ENCODE measurements around the gene EFEMP1. TPM values are rescaled to one million over a fixed set of nuclear protein-coding genes. Genes with fewer than 3 reads are reported as not detected.

The EFEMP1 gene
- total and polyA plus RNA-seq, 4 donors: 551 to 3,298 (median 891) TPM

- Histone ChIP-seq H3K9me3 (ENCODE audit: control insufficient read depth, low read length) (no peaks in the 10 kb centered on the region), H3K4me1 (ENCODE audit: control insufficient read depth in 1 of 2, insufficient read depth in 2 of 2, low read length in 2 of 2) (no peaks in the 10 kb centered on the region), H3K4me3 (ENCODE audit: low read length in 2 of 2) (no peak overlapping the region), H3K27ac (ENCODE audit: low read depth in 1 of 2, low read length in 2 of 2) (no peak overlapping the region), H3K27me3 (ENCODE audit: control insufficient read depth in 1 of 2, insufficient read depth in 2 of 2, low read length in 1 of 2) (no peaks in the 10 kb centered on the region), H3K36me3 (ENCODE audit: control insufficient read depth in 1 of 2, insufficient read depth in 2 of 2, low read length in 1 of 2) (no peaks in the 10 kb centered on the region)
- 54 to 72% methylated on average over 4 of the region's 4 CpGs for WGBS, 2 donors
- ATAC-seq (ENCODE audit: low FRiP score) (no peak), DNase-seq (no peak)
- intact Hi-C loops (cut with DNase I): no loop called here
Measured at GRCh38 chr2:55947752-55948151, 24.2 kb upstream of the EFEMP1 start.

GRCh38 chr2:55946793-55947192, 23.2 kb upstream of the EFEMP1 start:
- H3K4me3 ChIP-seq (ENCODE audit: low read length in 2 of 2): no peak overlapping the region
- H3K4me1 ChIP-seq (ENCODE audit: control insufficient read depth in 1 of 2, insufficient read depth in 2 of 2, low read length in 2 of 2): no peaks in the 10 kb centered on the region
- intact Hi-C loops (cut with DNase I): no loop called here
- no peak for DNase-seq
- H3K27me3 ChIP-seq (ENCODE audit: control insufficient read depth in 1 of 2, insufficient read depth in 2 of 2, low read length in 1 of 2): no peaks in the 10 kb centered on the region
- no peaks in the 10 kb centered on the region for H3K36me3 ChIP-seq (ENCODE audit: control insufficient read depth in 1 of 2, insufficient read depth in 2 of 2, low read length in 1 of 2)
- 97 to 98% methylated on average over 1 of the region's 1 CpG for WGBS, 2 donors
- H3K9me3 ChIP-seq (ENCODE audit: control insufficient read depth, low read length): no peaks in the 10 kb centered on the region
- no peak for ATAC-seq (ENCODE audit: low FRiP score)
- H3K27ac ChIP-seq (ENCODE audit: low read depth in 1 of 2, low read length in 2 of 2): no peak overlapping the region

- Histone ChIP-seq H3K27ac (ENCODE audit: low read depth in 1 of 2, low read length in 2 of 2) (no peak overlapping the region), H3K4me3 (ENCODE audit: low read length in 2 of 2) (no peak overlapping the region), H3K9me3 (ENCODE audit: control insufficient read depth, low read length) (no peaks in the 10 kb centered on the region), H3K27me3 (ENCODE audit: control insufficient read depth in 1 of 2, insufficient read depth in 2 of 2, low read length in 1 of 2) (no peaks in the 10 kb centered on the region), H3K36me3 (ENCODE audit: control insufficient read depth in 1 of 2, insufficient read depth in 2 of 2, low read length in 1 of 2) (no peaks in the 10 kb centered on the region), H3K4me1 (ENCODE audit: control insufficient read depth in 1 of 2, insufficient read depth in 2 of 2, low read length in 2 of 2) (no peaks in the 10 kb centered on the region)
- WGBS, 2 donors: 97 to 99% methylated on average over 1 of the region's 1 CpG
- ATAC-seq (ENCODE audit: low FRiP score) (no peak), DNase-seq (no peak)
- intact Hi-C loops (cut with DNase I): no loop called here
Measured at GRCh38 chr2:55943466-55943865, 19.9 kb upstream of the EFEMP1 start.

- H3K27me3 ChIP-seq (ENCODE audit: control insufficient read depth in 1 of 2, insufficient read depth in 2 of 2, low read length in 1 of 2): no peaks in the 10 kb centered on the region
- WGBS, 2 donors: 68 to 72% methylated on average over 3 of the region's 3 CpGs
- H3K4me3 ChIP-seq (ENCODE audit: low read length in 2 of 2): no peak overlapping the region
- H3K27ac ChIP-seq (ENCODE audit: low read depth in 1 of 2, low read length in 2 of 2): no peak overlapping the region
- H3K36me3 ChIP-seq (ENCODE audit: control insufficient read depth in 1 of 2, insufficient read depth in 2 of 2, low read length in 1 of 2): no peaks in the 10 kb centered on the region
- no peaks in the 10 kb centered on the region for H3K4me1 ChIP-seq (ENCODE audit: control insufficient read depth in 1 of 2, insufficient read depth in 2 of 2, low read length in 2 of 2)
- DNase-seq (no peak), ATAC-seq (ENCODE audit: low FRiP score) (no peak)
- intact Hi-C loops (cut with DNase I): no loop called here
- no peaks in the 10 kb centered on the region for H3K9me3 ChIP-seq (ENCODE audit: control insufficient read depth, low read length)
Measured at GRCh38 chr2:55936351-55936750, 12.8 kb upstream of the EFEMP1 start.

GRCh38 chr2:55934337-55934736, 10.8 kb upstream of the EFEMP1 start:
- intact Hi-C loops (cut with DNase I): no loop called here
- H3K27ac ChIP-seq (ENCODE audit: low read depth in 1 of 2, low read length in 2 of 2): no peak overlapping the region
- H3K27me3 ChIP-seq (ENCODE audit: control insufficient read depth in 1 of 2, insufficient read depth in 2 of 2, low read length in 1 of 2): no peaks in the 10 kb centered on the region
- no peaks in the 10 kb centered on the region for H3K4me1 ChIP-seq (ENCODE audit: control insufficient read depth in 1 of 2, insufficient read depth in 2 of 2, low read length in 2 of 2)
- ATAC-seq (ENCODE audit: low FRiP score): no peak
- no peaks in the 10 kb centered on the region for H3K9me3 ChIP-seq (ENCODE audit: control insufficient read depth, low read length)
- no peak overlapping the region for H3K4me3 ChIP-seq (ENCODE audit: low read length in 2 of 2)
- WGBS, 2 donors: 86% methylated on average over 2 of the region's 2 CpGs
- no peak for DNase-seq
- no peaks in the 10 kb centered on the region for H3K36me3 ChIP-seq (ENCODE audit: control insufficient read depth in 1 of 2, insufficient read depth in 2 of 2, low read length in 1 of 2)

GRCh38 chr2:55932843-55933242, 9.3 kb upstream of the EFEMP1 start:
- intact Hi-C loops (cut with DNase I): no loop called here
- Histone ChIP-seq H3K36me3 (ENCODE audit: control insufficient read depth in 1 of 2, insufficient read depth in 2 of 2, low read length in 1 of 2) (no peaks in the 10 kb centered on the region), H3K27me3 (ENCODE audit: control insufficient read depth in 1 of 2, insufficient read depth in 2 of 2, low read length in 1 of 2) (no peaks in the 10 kb centered on the region), H3K27ac (ENCODE audit: low read depth in 1 of 2, low read length in 2 of 2) (no peak overlapping the region), H3K9me3 (ENCODE audit: control insufficient read depth, low read length) (no peaks in the 10 kb centered on the region), H3K4me1 (ENCODE audit: control insufficient read depth in 1 of 2, insufficient read depth in 2 of 2, low read length in 2 of 2) (no peaks in the 10 kb centered on the region), H3K4me3 (ENCODE audit: low read length in 2 of 2) (no peak overlapping the region)
- no peak for DNase-seq
- ATAC-seq (ENCODE audit: low FRiP score): no peak
- WGBS, 2 donors: 94 to 98% methylated on average over 3 of the region's 3 CpGs

GRCh38 chr2:55931281-55931680, 7.7 kb upstream of the EFEMP1 start:
- no peak for ATAC-seq (ENCODE audit: low FRiP score)
- no peak for DNase-seq
- H3K4me1 ChIP-seq (ENCODE audit: control insufficient read depth in 1 of 2, insufficient read depth in 2 of 2, low read length in 2 of 2): no peaks in the 10 kb centered on the region
- intact Hi-C loops (cut with DNase I): no loop called here
- no peaks in the 10 kb centered on the region for H3K9me3 ChIP-seq (ENCODE audit: control insufficient read depth, low read length)
- no peaks in the 10 kb centered on the region for H3K27me3 ChIP-seq (ENCODE audit: control insufficient read depth in 1 of 2, insufficient read depth in 2 of 2, low read length in 1 of 2)
- H3K27ac ChIP-seq (ENCODE audit: low read depth in 1 of 2, low read length in 2 of 2): no peak overlapping the region
- no peak overlapping the region for H3K4me3 ChIP-seq (ENCODE audit: low read length in 2 of 2)
- no peaks in the 10 kb centered on the region for H3K36me3 ChIP-seq (ENCODE audit: control insufficient read depth in 1 of 2, insufficient read depth in 2 of 2, low read length in 1 of 2)
- 69 to 75% methylated on average over 3 of the region's 3 CpGs for WGBS, 2 donors

GRCh38 chr2:55929476-55929875, 5.9 kb upstream of the EFEMP1 start:
- H3K4me3 ChIP-seq (ENCODE audit: low read length in 2 of 2): no peak overlapping the region
- no peaks in the 10 kb centered on the region for H3K27me3 ChIP-seq (ENCODE audit: control insufficient read depth in 1 of 2, insufficient read depth in 2 of 2, low read length in 1 of 2)
- no peak overlapping the region for H3K27ac ChIP-seq (ENCODE audit: low read depth in 1 of 2, low read length in 2 of 2)
- H3K4me1 ChIP-seq (ENCODE audit: control insufficient read depth in 1 of 2, insufficient read depth in 2 of 2, low read length in 2 of 2): no peaks in the 10 kb centered on the region
- H3K36me3 ChIP-seq (ENCODE audit: control insufficient read depth in 1 of 2, insufficient read depth in 2 of 2, low read length in 1 of 2): no peaks in the 10 kb centered on the region
- ATAC-seq (ENCODE audit: low FRiP score) (no peak), DNase-seq (no peak)
- intact Hi-C loops (cut with DNase I): loop anchor here in 1 of 2 donors (10.0 kb wide), 1 partner anchor 65 kb away; no protein-coding TSS in a partner anchor
- no peaks in the 10 kb centered on the region for H3K9me3 ChIP-seq (ENCODE audit: control insufficient read depth, low read length)
- WGBS, 2 donors: 97 to 98% methylated on average over 3 of the region's 3 CpGs

GRCh38 chr2:55926974-55927373, 3.4 kb upstream of the EFEMP1 start:
- intact Hi-C loops (cut with DNase I): loop anchor here in 1 of 2 donors (10.0 kb wide), 1 partner anchor 68 kb away; no protein-coding TSS in a partner anchor
- H3K9me3 ChIP-seq (ENCODE audit: control insufficient read depth, low read length): no peaks in the 10 kb centered on the region
- no peaks in the 10 kb centered on the region for H3K4me1 ChIP-seq (ENCODE audit: control insufficient read depth in 1 of 2, insufficient read depth in 2 of 2, low read length in 2 of 2)
- no peaks in the 10 kb centered on the region for H3K36me3 ChIP-seq (ENCODE audit: control insufficient read depth in 1 of 2, insufficient read depth in 2 of 2, low read length in 1 of 2)
- DNase-seq (no peak), ATAC-seq (ENCODE audit: low FRiP score) (no peak)
- H3K4me3 ChIP-seq (ENCODE audit: low read length in 2 of 2): no peak overlapping the region
- no peak overlapping the region for H3K27ac ChIP-seq (ENCODE audit: low read depth in 1 of 2, low read length in 2 of 2)
- 93 to 97% methylated on average over 1 of the region's 1 CpG for WGBS, 2 donors
- no peaks in the 10 kb centered on the region for H3K27me3 ChIP-seq (ENCODE audit: control insufficient read depth in 1 of 2, insufficient read depth in 2 of 2, low read length in 1 of 2)

Measured in aorta (tissue), 5 donors.